H9 (cell line): ENCODE measurements around the gene ADAM33. TPM values are rescaled to one million over a fixed set of nuclear protein-coding genes. Genes with fewer than 3 reads are reported as not detected.

ENCODE experiments used
- DNase-seq: peaks from one replicate; pipeline ENCODE4 v3.0.0-alpha.2; 2017
- H2AFZ ChIP-seq: one replicate; pipeline ENCODE4 v1.6.1; 2013; ENCODE audit warnings: mild to moderate bottlenecking, low read length, control low read depth, moderate library complexity
- H2AK5ac ChIP-seq: 2 replicates; pipeline ENCODE4 v1.6.1; 2013; ENCODE audit warnings: low read length, control low read depth, mixed read lengths; ENCODE audit not compliant: insufficient read length
- H2BK120ac ChIP-seq: one replicate; pipeline ENCODE4 v1.6.1; 2013; ENCODE audit warnings: low read depth, mild to moderate bottlenecking, low read length, control low read depth, inconsistent platforms; ENCODE audit not compliant: poor library complexity, severe bottlenecking
- H2BK12ac ChIP-seq: 2 replicates; pipeline ENCODE4 v1.6.1; 2013; ENCODE audit warnings: low read length, control low read depth, mixed read lengths, low read depth; ENCODE audit not compliant: insufficient read length
- H2BK15ac ChIP-seq: 2 replicates; pipeline ENCODE4 v1.6.1; 2013; ENCODE audit warnings: low read depth, low read length, control low read depth
- H2BK20ac ChIP-seq: one replicate; pipeline ENCODE4 v1.6.1; 2013; ENCODE audit warnings: low read depth, mild to moderate bottlenecking, low read length, control low read depth, inconsistent platforms; ENCODE audit not compliant: poor library complexity, severe bottlenecking
- H2BK5ac ChIP-seq: 2 replicates; pipeline ENCODE4 v1.6.1; 2013; ENCODE audit warnings: low read length, control low read depth, mixed read lengths; ENCODE audit not compliant: insufficient read length
- H3K14ac ChIP-seq: 2 replicates; pipeline ENCODE4 v1.6.1; 2013; ENCODE audit warnings: low read length, control low read depth; ENCODE audit not compliant: insufficient read depth
- H3K18ac ChIP-seq: 2 replicates; pipeline ENCODE4 v1.6.1; 2013; ENCODE audit warnings: low read depth, mild to moderate bottlenecking, mixed read lengths, low read length, control low read depth; ENCODE audit not compliant: insufficient read length
- H3K23ac ChIP-seq: 2 replicates; pipeline ENCODE4 v1.6.1; 2013; ENCODE audit warnings: low read length, control low read depth, mixed read lengths, low read depth; ENCODE audit not compliant: insufficient read length
- H3K23me2 ChIP-seq: 2 replicates; pipeline ENCODE4 v1.6.1; 2013; ENCODE audit warnings: low read depth, mild to moderate bottlenecking, mixed read lengths, low read length, control low read depth; ENCODE audit not compliant: insufficient read length, poor library complexity, severe bottlenecking
- H3K27ac ChIP-seq: 2 replicates; pipeline ENCODE4 v1.5.1; 2013; ENCODE audit warnings: low read length, control low read depth, mixed read lengths, low read depth; ENCODE audit not compliant: insufficient read length
- H3K27me3 ChIP-seq: 2 replicates; pipeline ENCODE4 v1.6.1; 2013; ENCODE audit warnings: low read length, control low read depth, inconsistent platforms; ENCODE audit not compliant: insufficient read depth
- H3K4ac ChIP-seq: 2 replicates; pipeline ENCODE4 v1.6.1; 2013; ENCODE audit warnings: low read depth, mild to moderate bottlenecking, control low read depth, inconsistent platforms, low read length, moderate library complexity
- H3K4me1 ChIP-seq: 2 replicates; pipeline ENCODE4 v1.6.1; 2013; ENCODE audit warnings: low read length, control low read depth, inconsistent platforms; ENCODE audit not compliant: insufficient read depth
- H3K4me2 ChIP-seq: 2 replicates; pipeline ENCODE4 v1.6.1; 2013; ENCODE audit warnings: low read length, control low read depth, mixed read lengths; ENCODE audit not compliant: insufficient read length, insufficient read depth
- H3K56ac ChIP-seq: 2 replicates; pipeline ENCODE4 v1.6.1; 2013; ENCODE audit warnings: low read depth, mild to moderate bottlenecking, mixed read lengths, low read length, control low read depth; ENCODE audit not compliant: insufficient read length
- H3K79me1 ChIP-seq: 2 replicates; pipeline ENCODE4 v1.6.1; 2013; ENCODE audit warnings: low read depth, mild to moderate bottlenecking, moderate library complexity, low read length, control low read depth, inconsistent platforms; ENCODE audit not compliant: insufficient read depth, poor library complexity, severe bottlenecking
- H3K79me2 ChIP-seq: 2 replicates; pipeline ENCODE4 v1.6.1; 2013; ENCODE audit warnings: low read length, control low read depth, inconsistent platforms; ENCODE audit not compliant: insufficient read depth
- H3K9ac ChIP-seq: 2 replicates; pipeline ENCODE4 v1.6.1; 2013; ENCODE audit warnings: low read length, control low read depth, mixed read lengths; ENCODE audit not compliant: insufficient read length; ENCODE audit errors: extremely low read depth
- H3K9me3 ChIP-seq: one replicate; pipeline ENCODE4 v1.6.1; 2013; ENCODE audit warnings: low read depth, low read length, inconsistent platforms; ENCODE audit not compliant: control insufficient read depth
- H3T11ph ChIP-seq: one replicate; pipeline ENCODE4 v1.6.1; 2013; ENCODE audit warnings: mild to moderate bottlenecking, low read length, control low read depth, inconsistent platforms
- H4K20me1 ChIP-seq: one replicate; pipeline ENCODE4 v1.6.1; 2013; ENCODE audit not compliant: control insufficient read depth, insufficient read length, insufficient read depth
- H4K5ac ChIP-seq: 2 replicates; pipeline ENCODE4 v1.6.1; 2013; ENCODE audit warnings: low read depth, mild to moderate bottlenecking, mixed read lengths, low read length, control low read depth; ENCODE audit not compliant: insufficient read length
- H4K8ac ChIP-seq: replicated peaks from 2 replicates; pipeline ENCODE4 v1.6.1; 2013; ENCODE audit warnings: low read length, control low read depth, mixed read lengths, low read depth; ENCODE audit not compliant: insufficient read length
- H4K91ac ChIP-seq: 2 replicates; pipeline ENCODE4 v1.6.1; 2013; ENCODE audit warnings: low read depth, mild to moderate bottlenecking, moderate library complexity, mixed read lengths, low read length, control low read depth; ENCODE audit not compliant: insufficient read length
- H3K27ac Mint-ChIP-seq, 3 experiments: 2 replicates in 2 of 3; 3 replicates in 1 of 3; pipeline ENCODE4 v1.8.0; 2020 to 2021; ENCODE audit warnings: mixed read lengths in 3 of 3, mild to moderate bottlenecking in 1 of 3, moderate library complexity in 1 of 3
- H3K27me3 Mint-ChIP-seq: 2 replicates; pipeline ENCODE4 v1.8.0; 2021; ENCODE audit warnings: low read depth, mild to moderate bottlenecking, moderate library complexity, mixed read lengths
- H3K36me3 Mint-ChIP-seq, 3 experiments: 2 replicates in 2 of 3; 3 replicates in 1 of 3; pipeline ENCODE4 v1.8.0; 2020 to 2021; ENCODE audit warnings: low read depth in 3 of 3, mixed read lengths in 3 of 3; ENCODE audit not compliant: insufficient read depth in 1 of 3
- H3K4me1 Mint-ChIP-seq, 2 experiments: 2 replicates each; pipeline ENCODE4 v1.8.0; 2020; ENCODE audit warnings: mixed read lengths in 2 of 2
- H3K4me3 Mint-ChIP-seq, 2 experiments: 2 replicates in 1 of 2; 3 replicates in 1 of 2; pipeline ENCODE4 v1.8.0; 2020 to 2021; ENCODE audit warnings: mild to moderate bottlenecking in 2 of 2, mixed read lengths in 2 of 2, moderate library complexity in 1 of 2
- H3K9me3 Mint-ChIP-seq, 2 experiments: 2 replicates in 1 of 2; 3 replicates in 1 of 2; pipeline ENCODE4 v1.8.0; 2020; ENCODE audit warnings: mild to moderate bottlenecking in 2 of 2, mixed read lengths in 2 of 2, moderate library complexity in 1 of 2
- WGBS: extraction: QIAGEN DNeasy Blood & Tissue Kit; methylation state at CpG from one replicate; pipeline ENCODE4 v1.1.7; 2013; ENCODE audit warnings: missing lambda C conversion rate, low lambda C conversion rate, mixed read lengths; ENCODE audit not compliant: insufficient read length; ENCODE audit errors: extremely low coverage; 5-methylcytosine and 5-hydroxymethylcytosine counted together
- total RNA-seq: library from RNA; stranded (reverse); gene quantifications from 2 replicates; pipeline ENCODE4 v1.2.1, GENCODE V29; 2021
- TF ChIP-seq, protein P1 (sequence below): fragments of 200-600 bp; sonication (generic); conservative IDR thresholded peaks from 3 replicates; pipeline ENCODE4 v1.8.0; 2021; ENCODE audit warnings: antibody characterized with exemption, mild to moderate bottlenecking

The ADAM33 gene
- total RNA-seq, 1 experiment from 2014 or later, result 4.0 TPM

DNA sequence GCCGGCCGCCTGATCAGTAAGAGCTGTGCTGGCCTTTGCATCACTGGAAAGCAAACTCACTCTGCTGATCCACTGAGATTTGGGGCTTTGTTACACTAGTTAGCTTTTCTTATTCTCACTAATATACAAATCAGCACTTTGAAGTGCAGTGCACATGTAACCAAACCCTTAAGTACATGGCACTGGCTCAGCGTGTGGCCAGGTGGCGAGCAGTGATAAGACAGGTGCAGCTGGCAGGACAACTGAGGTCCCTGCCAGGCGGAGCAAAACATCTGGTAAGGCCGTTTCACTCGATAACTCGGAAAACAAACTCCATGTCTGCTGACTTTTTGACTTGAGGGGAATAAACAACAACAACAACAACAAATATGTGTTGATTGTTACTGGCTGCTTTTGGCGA is 29.6 kb downstream of the ADAM33 start:
- no peak overlapping the region for H2BK20ac ChIP-seq
- no peak overlapping the region for H2AK5ac ChIP-seq
- H3K14ac ChIP-seq, result no peak overlapping the region
- no peak overlapping the region for H3K18ac ChIP-seq
- Mint-ChIP-seq H3K27me3 (no peaks in the 10 kb centered on the region; the same call in 1 of the 2 replicates), H3K27ac (peak overlapping the region in 1 of 3 experiments; percentile 75; a peak in 2 of 7 replicates), H3K9me3 (no peaks in the 10 kb centered on the region), H3K4me3 (no peak overlapping the region), H3K4me1 (peaks cover 13 to 16% of the 10 kb centered on the region in 2 experiments), H3K36me3 (peaks cover 0 to 2% (median 0%) of the 10 kb centered on the region in 3 experiments; a peak in 3 of 7 replicates)
- no peak overlapping the region for H3K27ac ChIP-seq
- H3K9ac ChIP-seq, result no peak overlapping the region
- H3K9me3 ChIP-seq, result no peaks in the 10 kb centered on the region
- no peak overlapping the region for H4K8ac ChIP-seq
- H2BK5ac ChIP-seq, result no peak overlapping the region
- no peak overlapping the region for H2BK15ac ChIP-seq
- H3K56ac ChIP-seq, result no peak overlapping the region
- no peak overlapping the region for H2AFZ ChIP-seq
- H2BK120ac ChIP-seq, result no peak overlapping the region
- H4K91ac ChIP-seq, result no peak overlapping the region
- no peaks in the 10 kb centered on the region for H3K79me1 ChIP-seq
- no peak overlapping the region for H4K5ac ChIP-seq
- H3K4me2 ChIP-seq, result no peak overlapping the region
- H3K23ac ChIP-seq, result no peak overlapping the region
- no peaks in the 10 kb centered on the region for H3K79me2 ChIP-seq
- TF ChIP-seq, protein P1, sequence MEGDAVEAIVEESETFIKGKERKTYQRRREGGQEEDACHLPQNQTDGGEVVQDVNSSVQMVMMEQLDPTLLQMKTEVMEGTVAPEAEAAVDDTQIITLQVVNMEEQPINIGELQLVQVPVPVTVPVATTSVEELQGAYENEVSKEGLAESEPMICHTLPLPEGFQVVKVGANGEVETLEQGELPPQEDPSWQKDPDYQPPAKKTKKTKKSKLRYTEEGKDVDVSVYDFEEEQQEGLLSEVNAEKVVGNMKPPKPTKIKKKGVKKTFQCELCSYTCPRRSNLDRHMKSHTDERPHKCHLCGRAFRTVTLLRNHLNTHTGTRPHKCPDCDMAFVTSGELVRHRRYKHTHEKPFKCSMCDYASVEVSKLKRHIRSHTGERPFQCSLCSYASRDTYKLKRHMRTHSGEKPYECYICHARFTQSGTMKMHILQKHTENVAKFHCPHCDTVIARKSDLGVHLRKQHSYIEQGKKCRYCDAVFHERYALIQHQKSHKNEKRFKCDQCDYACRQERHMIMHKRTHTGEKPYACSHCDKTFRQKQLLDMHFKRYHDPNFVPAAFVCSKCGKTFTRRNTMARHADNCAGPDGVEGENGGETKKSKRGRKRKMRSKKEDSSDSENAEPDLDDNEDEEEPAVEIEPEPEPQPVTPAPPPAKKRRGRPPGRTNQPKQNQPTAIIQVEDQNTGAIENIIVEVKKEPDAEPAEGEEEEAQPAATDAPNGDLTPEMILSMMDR, result no peak
- H2BK12ac ChIP-seq, result no peak overlapping the region
- H3K4me1 ChIP-seq, result no peaks in the 10 kb centered on the region
- no peaks in the 10 kb centered on the region for H3K27me3 ChIP-seq
- H3T11ph ChIP-seq, result no peak overlapping the region
- H4K20me1 ChIP-seq, result no peaks in the 10 kb centered on the region
- H3K4ac ChIP-seq, result no peak overlapping the region
- DNase-seq, result no peak
- WGBS, result no CpG with 5 or more reads among the region's 9 CpGs
- H3K23me2 ChIP-seq, result no peaks in the 10 kb centered on the region
